Activated T-cell treated with anti-CD3 and anti-CD28 coated beads for 24 hours (primary cell): ENCODE results near the gene PON1.

Experiments used
- DNase-seq: peaks from one replicate; pipeline ENCODE4 v3.0.0-alpha.2; 2020; ENCODE audit warnings: low read depth

The PON1 gene

GRCh38 chr7:95253986-95254385 is 70.3 kb downstream of the PON1 start:
- no peak for DNase-seq

- DNase-seq, result no peak
Measured at GRCh38 chr7:95251966-95252365, 72.4 kb downstream of the PON1 start.

DNA sequence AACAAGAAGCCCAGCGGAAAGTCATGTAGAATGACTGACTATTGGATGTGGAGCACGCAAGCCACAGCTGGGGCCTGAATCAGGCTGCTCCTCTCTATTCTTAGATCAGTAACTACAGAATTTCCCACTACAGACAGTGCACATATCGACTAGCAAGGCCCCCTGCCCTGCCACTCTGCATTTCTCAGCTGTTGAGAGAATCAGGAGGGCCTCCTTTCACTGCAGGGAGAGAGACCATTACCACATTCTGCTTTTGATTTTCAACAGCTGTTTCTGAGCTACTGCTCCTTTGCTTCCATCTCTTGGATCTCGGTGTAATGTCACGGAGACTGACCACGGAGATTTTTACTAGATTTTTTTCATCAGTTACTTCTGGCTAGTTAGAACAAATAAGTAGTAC is 73.8 kb downstream of the PON1 start:
- DNase-seq, result no peak
